Measurements from ENCODE around the gene FAM111A.

FAM111A gene

DNA sequence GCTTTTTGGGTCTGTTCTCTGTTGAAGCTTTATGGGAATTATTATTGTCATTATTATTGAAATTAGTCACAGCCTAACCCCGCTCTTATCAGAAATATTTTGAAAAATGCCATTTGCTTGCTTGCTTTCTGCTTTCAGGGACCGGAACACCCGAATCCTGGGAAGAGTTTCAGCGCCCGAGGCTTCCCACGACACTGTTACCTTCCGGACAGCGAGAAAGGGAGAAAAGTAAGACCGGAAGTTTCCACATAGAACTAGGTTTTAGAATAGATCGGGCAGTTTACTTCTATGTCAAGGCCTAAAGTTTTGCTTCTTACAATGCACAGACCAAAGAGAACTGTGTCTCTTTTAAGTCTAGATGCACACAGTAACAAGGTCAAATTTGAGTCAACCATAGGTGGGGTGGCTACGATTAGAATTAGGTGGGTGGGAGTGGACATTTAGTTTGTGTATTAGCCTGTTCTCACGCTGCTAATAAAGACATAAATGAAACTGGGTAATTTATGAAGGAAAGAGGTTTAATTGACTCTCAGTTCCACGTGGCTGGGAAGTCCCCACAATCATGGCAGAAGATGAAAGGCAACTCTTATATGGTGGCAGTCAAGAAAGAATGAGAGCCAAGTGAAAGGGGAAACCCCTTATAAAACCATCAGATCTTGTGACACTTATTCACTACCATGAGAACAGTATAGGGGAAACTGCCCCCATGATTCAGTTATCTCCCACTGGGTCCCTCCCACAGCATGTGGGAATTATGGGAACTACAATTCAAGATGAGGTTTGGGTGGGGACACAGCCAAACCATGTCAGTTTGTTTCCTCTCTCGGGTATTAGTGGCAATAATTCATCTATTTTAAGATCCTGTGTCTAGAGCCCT lies 57.1 kb downstream of the FAM111A start:
- DNase-seq (ENCODE audit: low spot score), result no peak

DNA sequence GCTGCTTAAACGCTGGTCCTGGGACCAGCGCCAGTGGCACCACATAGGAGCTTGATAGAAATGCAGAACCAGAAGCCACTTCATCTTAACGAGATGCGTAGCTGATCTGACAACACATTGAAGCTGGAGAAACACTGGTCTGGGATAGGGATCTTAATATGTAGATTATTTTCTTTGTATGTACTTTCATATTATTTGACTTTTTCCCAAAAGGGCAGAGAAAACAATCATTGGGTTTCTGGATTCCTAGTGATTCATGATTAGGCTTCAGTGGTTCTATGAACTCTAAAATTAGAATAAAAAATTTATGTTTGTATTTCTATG lies 57.7 kb downstream of the FAM111A start:
- no peak for DNase-seq (ENCODE audit: low spot score)

DNA sequence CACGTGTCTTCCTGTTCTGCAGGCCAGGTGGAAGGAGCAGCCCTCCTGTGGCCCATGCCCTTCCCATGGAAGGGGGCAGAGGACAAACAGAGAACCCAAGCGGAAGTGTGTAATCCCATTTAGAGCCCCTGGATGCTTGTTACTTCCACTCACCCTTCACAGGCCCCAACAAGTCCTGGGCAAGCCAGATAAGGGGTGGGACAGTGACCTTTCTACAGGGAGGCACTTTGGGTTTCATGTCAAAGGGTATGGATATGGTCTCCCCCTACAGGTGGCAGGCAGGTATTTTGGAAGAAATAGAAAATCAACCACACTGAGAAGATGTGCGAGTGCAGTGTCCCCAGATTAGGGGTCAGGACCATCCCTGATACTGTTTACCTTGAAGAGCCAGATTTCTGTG lies 58.7 kb downstream of the FAM111A start:
- no peak for DNase-seq (ENCODE audit: low spot score)
